ENCODE data around the gene PIK3CD.
"Not testable (repeated sequence)": the region's sequence is repeated elsewhere in the genome, so short reads cannot be mapped to it uniquely, and the experiment has no call there.

Gene PIK3CD

DNA sequence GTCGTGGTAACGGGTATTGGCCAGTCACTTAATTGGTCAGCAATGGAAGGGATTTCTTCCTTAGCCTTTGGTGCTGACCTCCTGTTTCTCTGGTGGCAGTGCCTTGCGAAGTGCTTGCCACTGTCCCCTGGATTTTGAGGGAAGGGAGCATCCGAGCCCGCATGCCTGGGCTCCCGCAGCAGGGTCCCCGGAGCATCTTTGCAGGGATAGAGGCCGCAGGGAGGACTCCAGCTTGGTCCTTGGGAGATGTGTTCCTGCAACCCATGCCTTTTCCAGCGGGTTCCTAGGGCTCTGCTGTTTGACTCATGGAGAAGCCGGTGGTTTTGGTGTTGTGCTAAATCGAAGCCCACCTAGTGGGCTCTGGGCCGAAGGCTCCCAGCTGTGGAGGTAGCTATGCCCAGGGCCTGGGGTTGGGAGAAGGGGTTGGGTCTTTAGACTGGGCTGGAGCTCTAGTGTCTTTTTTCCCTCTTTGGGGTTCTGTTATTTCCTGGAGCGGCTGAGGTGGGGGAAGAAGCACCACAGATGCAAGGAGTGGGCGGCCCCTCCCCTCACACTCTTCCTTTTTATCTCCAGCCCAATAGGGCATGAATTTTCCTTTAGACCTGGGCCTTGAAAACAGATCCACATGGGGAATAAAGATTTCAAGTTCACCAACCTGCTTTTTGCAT is 39.0 kb downstream of the PIK3CD start:
- no peak for DNase-seq

- DNase-seq: no peak
These were observed 39.5 kb downstream of the PIK3CD start for GRCh38 chr1:9691108-9691445.

GRCh38 chr1:9691691-9692090 is 40.2 kb downstream of the PIK3CD start:
- no peak for DNase-seq

GRCh38 chr1:9696793-9697192 is 45.3 kb downstream of the PIK3CD start:
- no peak for DNase-seq

- no peak for DNase-seq
These were observed 47.8 kb downstream of the PIK3CD start for GRCh38 chr1:9699361-9699760.

DNA sequence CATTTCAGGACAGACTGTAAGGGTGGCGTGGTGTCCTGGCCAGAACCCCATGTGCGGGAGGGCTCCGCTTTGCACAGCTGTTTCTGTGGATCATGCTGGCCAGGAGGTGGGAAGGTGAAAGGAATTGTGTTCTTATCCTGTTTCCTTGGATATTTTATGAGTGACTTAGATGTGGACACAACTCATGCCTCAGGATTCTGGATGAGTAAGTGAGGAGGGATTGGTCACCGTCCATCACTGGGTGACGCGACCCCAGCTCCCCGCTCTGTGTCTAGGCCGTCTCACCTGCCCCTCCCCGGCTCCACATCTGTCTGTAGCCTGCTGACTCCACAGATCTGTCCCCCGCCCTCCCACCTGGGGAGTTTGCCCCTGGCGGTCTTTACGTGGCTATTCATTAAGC is 48.8 kb downstream of the PIK3CD start:
- DNase-seq: no peak

- DNase-seq: no peak
These were observed 50.1 kb downstream of the PIK3CD start for GRCh38 chr1:9701665-9702064.

DNA sequence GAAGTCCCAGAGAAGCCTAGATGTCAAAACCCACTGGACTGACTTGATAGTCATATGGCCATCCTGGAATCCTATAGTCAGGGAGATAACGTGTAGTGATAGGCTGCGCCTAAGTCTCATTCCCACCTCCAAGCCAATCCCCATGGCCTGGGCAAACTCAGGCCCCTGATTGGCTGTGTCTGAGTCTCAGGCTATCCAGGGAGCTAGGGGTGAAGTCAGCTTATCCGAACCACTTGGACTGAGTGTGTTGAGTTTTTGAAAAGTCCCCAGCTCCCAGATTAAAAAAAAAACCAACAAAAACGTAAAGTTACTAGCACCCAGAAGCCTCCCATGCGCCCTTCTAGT is 51.6 kb downstream of the PIK3CD start:
- no peak for DNase-seq

GRCh38 chr1:9703681-9704080 is 52.1 kb downstream of the PIK3CD start:
- DNase-seq: no peak

- no peak for DNase-seq
These were observed 54.0 kb downstream of the PIK3CD start for GRCh38 chr1:9705337-9706093.

DNA sequence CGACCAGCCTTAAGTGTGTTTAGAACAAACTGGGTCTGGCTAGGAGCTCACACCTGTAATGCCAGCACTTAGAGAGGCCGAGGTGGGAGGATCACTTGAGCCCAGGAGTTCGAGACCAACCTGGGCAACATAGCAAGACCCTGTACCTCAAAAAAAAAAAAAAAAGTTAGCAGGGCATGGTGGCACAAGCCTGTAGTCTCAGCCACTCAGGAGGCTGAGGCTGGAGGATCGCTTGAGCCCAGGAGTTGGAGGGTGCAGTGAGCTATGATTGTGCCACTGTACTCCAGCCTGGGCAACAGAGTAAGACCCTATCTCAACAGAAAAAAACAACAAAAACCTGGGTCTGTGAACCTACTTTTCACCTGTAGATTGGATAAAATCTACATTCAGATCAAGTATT is 54.6 kb downstream of the PIK3CD start:
- no peak for DNase-seq

- no peak for DNase-seq
These were observed 58.5 kb downstream of the PIK3CD start for GRCh38 chr1:9710037-9710436.

GRCh38 chr1:9711466-9712020 is 60.0 kb downstream of the PIK3CD start:
- no peak for DNase-seq

- DNase-seq: not testable (repeated sequence)
These were observed 61.2 kb downstream of the PIK3CD start for GRCh38 chr1:9712767-9713166.

DNA sequence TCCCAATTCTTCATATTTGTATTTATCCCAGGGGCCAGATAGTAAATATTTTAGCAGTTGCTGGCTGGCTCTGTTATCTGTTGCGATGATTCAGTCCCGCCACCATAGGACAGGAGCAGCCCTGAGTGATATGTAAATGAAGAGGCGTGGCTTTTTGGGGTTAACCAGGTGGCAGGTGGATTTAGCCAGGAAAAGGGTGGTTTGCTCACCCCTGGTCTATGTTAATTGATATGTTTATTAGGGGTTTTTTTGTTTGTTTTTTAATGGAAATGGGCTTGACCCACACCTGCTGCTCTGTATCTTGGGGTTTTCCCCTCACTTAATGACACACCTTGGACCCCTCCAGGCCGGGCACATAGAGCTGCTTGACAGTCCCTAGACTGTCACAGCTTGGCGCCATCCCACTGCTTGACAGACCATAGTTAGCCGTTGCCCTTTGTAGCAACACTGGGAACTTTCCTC is 62.8 kb downstream of the PIK3CD start:
- DNase-seq: no peak

GRCh38 chr1:9715536-9716226 is 64.2 kb downstream of the PIK3CD start:
- DNase-seq: no peak

GRCh38 chr1:9716404-9717192 is 65.1 kb downstream of the PIK3CD start:
- no peak for DNase-seq

GRCh38 chr1:9717193-9718005 is 65.9 kb downstream of the PIK3CD start:
- peak; percentile 15 for DNase-seq

DNA sequence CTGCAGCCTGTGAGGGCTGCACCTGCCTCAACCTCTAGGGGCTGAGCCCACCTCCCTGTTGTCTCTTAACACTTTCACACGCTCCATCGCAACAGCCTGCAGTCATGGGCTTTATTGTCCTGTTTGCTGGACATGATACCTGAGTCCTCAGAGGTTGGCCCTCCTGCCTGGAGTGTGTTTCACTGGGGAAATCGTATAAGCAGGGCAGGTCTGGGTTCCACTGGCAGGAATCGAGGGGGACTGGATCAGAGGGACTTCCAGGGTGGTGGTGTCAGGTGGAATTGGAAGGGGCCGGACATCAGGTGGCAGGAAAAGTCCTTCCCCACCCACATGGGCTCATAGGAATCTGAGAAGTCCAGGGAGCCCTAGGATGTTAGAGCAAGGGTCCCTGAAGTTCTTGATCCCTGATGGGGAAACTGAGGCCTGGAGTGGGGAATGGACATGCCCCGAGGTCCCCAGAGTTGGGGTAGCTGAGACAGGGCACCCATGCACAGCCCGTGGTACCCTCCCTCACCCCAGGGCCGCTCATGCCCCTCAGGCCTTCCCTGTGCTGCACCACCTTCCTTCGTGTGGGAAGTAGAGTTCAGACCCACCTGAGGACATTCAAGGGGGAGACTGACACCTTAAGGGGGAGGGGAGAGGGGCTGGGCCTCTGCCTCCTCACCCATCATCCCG is 66.6 kb downstream of the PIK3CD start:
- DNase-seq: no peak

DNA sequence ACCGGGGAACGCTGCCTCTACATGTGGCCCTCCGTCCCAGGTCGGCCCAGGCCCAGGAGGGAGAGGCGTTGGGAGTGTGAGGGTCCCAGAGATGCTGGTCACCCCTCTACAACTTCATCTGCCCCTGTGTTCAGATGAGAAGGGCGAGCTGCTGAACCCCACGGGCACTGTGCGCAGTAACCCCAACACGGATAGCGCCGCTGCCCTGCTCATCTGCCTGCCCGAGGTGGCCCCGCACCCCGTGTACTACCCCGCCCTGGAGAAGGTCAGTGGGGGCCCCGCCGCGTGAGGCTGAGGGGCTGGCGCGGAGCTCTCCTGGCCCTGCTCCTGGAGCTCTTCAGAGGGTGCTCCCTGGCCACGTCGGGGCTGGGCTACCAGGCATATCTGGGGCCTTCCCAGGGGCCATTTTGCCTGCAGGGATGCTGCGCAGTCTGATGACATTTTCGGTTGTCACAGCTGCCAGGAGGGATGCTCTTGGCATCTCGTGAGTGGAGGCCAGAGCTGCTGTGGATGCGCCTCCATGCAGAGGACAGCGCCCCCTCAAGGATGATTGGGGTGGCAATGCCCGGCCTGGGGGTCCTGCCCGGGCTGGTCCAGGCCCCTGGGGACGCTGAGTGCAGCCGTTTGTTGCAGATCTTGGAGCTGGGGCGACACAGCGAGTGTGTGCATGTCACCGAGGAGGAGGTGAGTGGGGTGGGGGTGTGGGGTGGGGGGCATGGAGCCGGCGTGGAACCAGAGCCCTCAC is 68.6 kb downstream of the PIK3CD start:
- DNase-seq: no peak
